OCI-LY1 (cell line): Measurements from ENCODE around the gene ATR.

Experiments used
- H2AFZ ChIP-seq: fragments of 200-600 bp; sonication (generic), shearing (Covaris generic); 2 replicates; pipeline ENCODE4 v1.6.0; 2014; ENCODE audit warnings: antibody characterized with exemption, mild to moderate bottlenecking, low read length
- H3F3A ChIP-seq: fragments of 200-600 bp; sonication (generic), shearing (Covaris generic); 2 replicates; pipeline ENCODE4 v1.6.0; 2014; ENCODE audit warnings: mild to moderate bottlenecking, antibody characterized with exemption, low read length, moderate library complexity; ENCODE audit not compliant: insufficient read depth
- H3K27ac ChIP-seq: fragments of 200-600 bp; sonication (generic); 2 replicates; pipeline ENCODE4 v1.5.1; 2014; ENCODE audit warnings: low read length, mixed run types, mild to moderate bottlenecking, low read depth; ENCODE audit not compliant: poor library complexity, severe bottlenecking
- H3K27me3 ChIP-seq: fragments of 200-600 bp; sonication (generic); 2 replicates; pipeline ENCODE4 v1.6.0; 2014; ENCODE audit warnings: antibody characterized with exemption, mild to moderate bottlenecking, low read length, moderate library complexity; ENCODE audit not compliant: insufficient read depth
- H3K36me3 ChIP-seq: fragments of 200-600 bp; sonication (generic); 2 replicates; pipeline ENCODE4 v1.6.1; 2014; ENCODE audit warnings: mild to moderate bottlenecking, antibody characterized with exemption, low read length, moderate library complexity, mixed read lengths; ENCODE audit not compliant: insufficient read depth
- H3K4me1 ChIP-seq: fragments of 200-600 bp; sonication (generic); 2 replicates; pipeline ENCODE4 v1.5.1; 2014; ENCODE audit warnings: mild to moderate bottlenecking, low read length, moderate library complexity; ENCODE audit not compliant: insufficient read depth, severe bottlenecking
- H3K4me2 ChIP-seq: fragments of 200-600 bp; sonication (generic), shearing (Covaris generic); 2 replicates; pipeline ENCODE4 v1.6.1; 2014; ENCODE audit warnings: low read length
- H3K4me3 ChIP-seq: fragments of 200-600 bp; sonication (generic); 2 replicates; pipeline ENCODE4 v1.5.1; 2014; ENCODE audit warnings: low read length, low read depth, mild to moderate bottlenecking, mixed read lengths; ENCODE audit not compliant: poor library complexity, severe bottlenecking
- H3K79me2 ChIP-seq: fragments of 200-600 bp; shearing (Covaris generic); 2 replicates; pipeline ENCODE4 v1.6.1; 2016; ENCODE audit warnings: mixed run types, low read length, mixed read lengths; ENCODE audit not compliant: insufficient read depth
- H3K9ac ChIP-seq: fragments of 200-600 bp; sonication (generic), shearing (Covaris generic); 2 replicates; pipeline ENCODE4 v1.6.1; 2014; ENCODE audit warnings: mild to moderate bottlenecking, low read length, mixed read lengths
- H3K9me2 ChIP-seq: fragments of 200-600 bp; sonication (generic), shearing (Covaris generic); 2 replicates; pipeline ENCODE4 v1.6.1; 2014; ENCODE audit warnings: low read depth, mild to moderate bottlenecking, low read length, mixed read lengths
- H3K9me3 ChIP-seq: fragments of 200-600 bp; shearing (Covaris generic); 2 replicates; pipeline ENCODE4 v1.6.1; 2014; ENCODE audit warnings: low read length, mixed read lengths
- H4K20me1 ChIP-seq: fragments of 200-600 bp; sonication (generic), shearing (Covaris generic); 2 replicates; pipeline ENCODE4 v1.6.0; 2016; ENCODE audit warnings: mild to moderate bottlenecking, low read length; ENCODE audit not compliant: insufficient read depth
- EZH2 ChIP-seq: fragments of 200-600 bp; sonication (generic), shearing (Covaris generic); IDR thresholded peaks from 2 replicates; pipeline ENCODE4 v1.8.0; 2017; ENCODE audit warnings: borderline replicate concordance, mixed run types, mild to moderate bottlenecking, antibody characterized with exemption, low read length, moderate library complexity, mixed read lengths
- TF ChIP-seq, protein P1 (sequence below): fragments of 200-600 bp; sonication (generic), shearing (Covaris generic); IDR thresholded peaks from 2 replicates; pipeline ENCODE4 v1.5.1; 2017; ENCODE audit warnings: mild to moderate bottlenecking, antibody characterized with exemption, low read length, moderate library complexity, mixed read lengths

The ATR gene

DNA sequence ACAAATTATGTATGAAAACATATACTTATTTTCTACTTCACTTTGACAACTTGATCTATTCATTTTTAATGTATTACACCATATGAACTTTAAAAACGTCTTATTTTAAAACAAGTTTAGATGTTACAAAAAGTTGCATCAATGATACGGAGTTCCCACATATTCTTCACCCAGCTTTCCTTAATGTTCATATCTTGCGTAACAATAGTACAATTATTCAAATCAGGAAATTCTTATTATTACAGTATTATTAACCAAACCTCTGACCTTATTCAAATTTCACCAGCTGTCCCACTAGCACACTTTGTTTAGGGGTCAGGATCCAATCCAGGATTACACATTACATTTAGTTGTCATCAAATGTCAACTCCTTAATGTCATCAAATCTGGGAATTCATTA, 117.8 kb downstream of the ATR start:
- Histone ChIP-seq H3K27me3 (no peaks in the 10 kb centered on the region), H3K27ac (no peak overlapping the region), H3F3A (no peaks in the 10 kb centered on the region), H3K9me2 (no peaks in the 10 kb centered on the region), H3K4me2 (no peak overlapping the region), H3K9me3 (no peaks in the 10 kb centered on the region), H3K36me3 (peaks cover 68% of the 10 kb centered on the region), H3K9ac (no peak overlapping the region), H3K4me3 (no peak overlapping the region), H3K4me1 (no peaks in the 10 kb centered on the region), H4K20me1 (no peaks in the 10 kb centered on the region), H2AFZ (no peak overlapping the region), H3K79me2 (no peaks in the 10 kb centered on the region)
- TF ChIP-seq, protein P1, sequence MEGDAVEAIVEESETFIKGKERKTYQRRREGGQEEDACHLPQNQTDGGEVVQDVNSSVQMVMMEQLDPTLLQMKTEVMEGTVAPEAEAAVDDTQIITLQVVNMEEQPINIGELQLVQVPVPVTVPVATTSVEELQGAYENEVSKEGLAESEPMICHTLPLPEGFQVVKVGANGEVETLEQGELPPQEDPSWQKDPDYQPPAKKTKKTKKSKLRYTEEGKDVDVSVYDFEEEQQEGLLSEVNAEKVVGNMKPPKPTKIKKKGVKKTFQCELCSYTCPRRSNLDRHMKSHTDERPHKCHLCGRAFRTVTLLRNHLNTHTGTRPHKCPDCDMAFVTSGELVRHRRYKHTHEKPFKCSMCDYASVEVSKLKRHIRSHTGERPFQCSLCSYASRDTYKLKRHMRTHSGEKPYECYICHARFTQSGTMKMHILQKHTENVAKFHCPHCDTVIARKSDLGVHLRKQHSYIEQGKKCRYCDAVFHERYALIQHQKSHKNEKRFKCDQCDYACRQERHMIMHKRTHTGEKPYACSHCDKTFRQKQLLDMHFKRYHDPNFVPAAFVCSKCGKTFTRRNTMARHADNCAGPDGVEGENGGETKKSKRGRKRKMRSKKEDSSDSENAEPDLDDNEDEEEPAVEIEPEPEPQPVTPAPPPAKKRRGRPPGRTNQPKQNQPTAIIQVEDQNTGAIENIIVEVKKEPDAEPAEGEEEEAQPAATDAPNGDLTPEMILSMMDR = no peak
- no peak for TF ChIP-seq EZH2

DNA sequence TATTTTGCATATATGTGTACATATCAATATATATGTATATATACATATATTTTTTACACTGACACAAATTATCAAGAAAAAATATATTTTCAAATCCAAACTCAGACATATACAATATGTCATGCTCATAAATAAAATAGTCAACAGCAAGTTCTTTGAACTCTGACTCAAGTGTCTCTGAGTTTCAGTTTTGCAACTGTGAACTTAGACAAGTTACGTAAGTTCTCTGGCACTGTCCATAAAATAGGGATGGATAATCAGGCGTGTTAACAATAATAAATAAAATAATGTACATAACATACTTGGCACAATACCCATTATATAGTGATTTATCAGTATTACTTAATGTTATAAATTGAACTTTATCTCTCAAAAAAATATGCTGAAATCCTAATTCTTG, 118.6 kb downstream of the ATR start:
- Histone ChIP-seq H2AFZ (no peak overlapping the region), H3K27me3 (no peaks in the 10 kb centered on the region), H3K79me2 (no peaks in the 10 kb centered on the region), H3K9ac (no peak overlapping the region), H4K20me1 (no peaks in the 10 kb centered on the region), H3K9me3 (no peaks in the 10 kb centered on the region), H3F3A (no peaks in the 10 kb centered on the region), H3K9me2 (no peaks in the 10 kb centered on the region), H3K4me3 (no peak overlapping the region), H3K4me2 (no peak overlapping the region), H3K4me1 (no peaks in the 10 kb centered on the region), H3K27ac (no peak overlapping the region), H3K36me3 (peaks cover 69% of the 10 kb centered on the region)
- TF ChIP-seq, protein P1 = no peak
- no peak for TF ChIP-seq EZH2

DNA sequence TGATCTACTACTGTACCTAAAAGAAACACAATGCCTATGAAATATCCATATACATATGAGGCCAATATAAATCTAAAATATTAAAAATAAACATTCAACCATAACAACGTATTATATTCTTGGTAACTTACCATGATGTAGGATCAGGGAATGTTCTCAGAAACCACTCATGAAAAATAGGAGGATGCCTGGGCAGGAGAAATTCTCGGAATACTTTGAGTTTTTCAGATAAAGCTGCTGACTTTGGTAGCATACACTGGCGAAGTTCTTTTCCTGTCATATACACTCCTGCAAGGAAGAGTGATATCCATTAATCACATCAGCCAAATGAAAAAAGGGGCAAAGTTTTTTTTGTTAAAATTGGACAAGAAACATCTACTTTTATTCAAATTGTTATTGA, 119.4 kb downstream of the ATR start:
- Histone ChIP-seq H3K4me3 (no peak overlapping the region), H3K9me3 (no peaks in the 10 kb centered on the region), H3K79me2 (no peaks in the 10 kb centered on the region), H4K20me1 (no peaks in the 10 kb centered on the region), H3K36me3 (peaks cover 65% of the 10 kb centered on the region), H3K9ac (no peak overlapping the region), H3K4me2 (no peak overlapping the region), H3K9me2 (no peaks in the 10 kb centered on the region), H3K27me3 (no peaks in the 10 kb centered on the region), H3K27ac (no peak overlapping the region), H3K4me1 (no peaks in the 10 kb centered on the region), H2AFZ (no peak overlapping the region), H3F3A (no peaks in the 10 kb centered on the region)
- TF ChIP-seq, protein P1 = no peak
- no peak for TF ChIP-seq EZH2
